ENCODE results near the gene PCMTD2.

Gene PCMTD2

DNA sequence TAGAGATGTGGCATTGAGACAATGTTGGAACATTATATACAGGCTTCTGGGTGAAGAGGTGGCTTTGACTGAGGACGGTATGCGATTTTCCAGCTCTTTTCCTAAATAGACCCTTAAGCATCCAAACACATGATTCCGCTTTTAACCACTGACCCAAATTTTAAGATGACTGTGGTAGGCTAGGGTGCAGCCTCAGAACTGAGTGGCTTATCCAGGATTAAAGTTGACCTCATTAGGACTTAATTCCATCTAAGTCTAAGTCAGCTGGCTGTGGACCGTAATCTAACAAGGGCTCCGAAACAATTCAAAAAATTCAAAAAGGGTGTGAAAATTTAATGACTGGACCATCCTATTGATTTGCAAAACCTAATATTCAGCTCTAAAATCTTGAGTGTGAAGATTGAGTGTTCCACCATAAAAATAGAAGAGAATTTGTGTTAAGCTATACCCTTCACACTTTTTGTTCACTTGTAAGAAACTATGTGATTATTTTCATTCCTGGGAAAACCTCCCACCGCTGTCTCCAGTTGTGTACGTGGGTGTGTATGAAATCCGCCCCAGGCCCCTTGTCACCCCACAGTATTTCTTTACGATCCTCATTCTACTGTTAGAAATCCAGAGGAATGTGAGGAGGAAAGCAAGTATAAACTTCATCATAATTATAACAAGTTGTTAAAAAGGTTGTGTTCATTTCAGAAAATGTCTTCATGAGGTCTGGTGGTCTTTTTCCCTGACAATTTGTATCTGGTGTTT lies 2.7 kb downstream of the PCMTD2 start:
- H3K4me2 ChIP-seq (ENCODE audit: low read depth, low read length, poor library complexity, severe bottlenecking): no peak overlapping the region
- H3K79me2 ChIP-seq (ENCODE audit: insufficient read depth, low read length): peaks cover 8% of the 10 kb centered on the region
- no peaks in the 10 kb centered on the region for H4K20me1 ChIP-seq (ENCODE audit: low read depth, low read length)

DNA sequence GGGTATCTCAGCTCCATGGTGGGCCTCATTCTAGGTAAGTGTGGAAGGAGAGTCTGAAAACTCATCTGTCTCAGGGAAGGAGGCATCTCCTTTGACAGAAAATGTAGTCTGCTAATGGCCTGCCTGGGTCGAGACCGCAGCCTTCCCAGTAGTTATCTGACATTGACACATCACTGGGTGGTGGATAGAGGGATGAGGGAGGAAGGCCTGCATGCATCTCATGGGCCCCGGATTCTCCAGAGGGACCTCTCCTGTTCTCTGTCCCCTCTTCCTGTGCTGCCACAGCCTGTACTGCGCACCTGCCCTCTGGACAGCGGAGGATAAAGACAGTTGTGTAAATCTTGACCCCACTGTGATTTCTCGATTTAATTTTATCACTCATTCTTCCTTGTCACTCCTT lies 4.7 kb downstream of the PCMTD2 start:
- H2AFZ ChIP-seq (ENCODE audit: low read depth, low read length, severe bottlenecking): no peak overlapping the region
- no peaks in the 10 kb centered on the region for H3K36me3 ChIP-seq (ENCODE audit: low read length)
- no peaks in the 10 kb centered on the region for H3K9me2 ChIP-seq (replicated peaks; ENCODE audit: insufficient read depth, low read length)
- no peaks in the 10 kb centered on the region for H3K27me3 ChIP-seq (ENCODE audit: low read length)
- H3K79me2 ChIP-seq (ENCODE audit: insufficient read depth, low read length): peaks cover 8% of the 10 kb centered on the region
- TF ChIP-seq, protein P1, sequence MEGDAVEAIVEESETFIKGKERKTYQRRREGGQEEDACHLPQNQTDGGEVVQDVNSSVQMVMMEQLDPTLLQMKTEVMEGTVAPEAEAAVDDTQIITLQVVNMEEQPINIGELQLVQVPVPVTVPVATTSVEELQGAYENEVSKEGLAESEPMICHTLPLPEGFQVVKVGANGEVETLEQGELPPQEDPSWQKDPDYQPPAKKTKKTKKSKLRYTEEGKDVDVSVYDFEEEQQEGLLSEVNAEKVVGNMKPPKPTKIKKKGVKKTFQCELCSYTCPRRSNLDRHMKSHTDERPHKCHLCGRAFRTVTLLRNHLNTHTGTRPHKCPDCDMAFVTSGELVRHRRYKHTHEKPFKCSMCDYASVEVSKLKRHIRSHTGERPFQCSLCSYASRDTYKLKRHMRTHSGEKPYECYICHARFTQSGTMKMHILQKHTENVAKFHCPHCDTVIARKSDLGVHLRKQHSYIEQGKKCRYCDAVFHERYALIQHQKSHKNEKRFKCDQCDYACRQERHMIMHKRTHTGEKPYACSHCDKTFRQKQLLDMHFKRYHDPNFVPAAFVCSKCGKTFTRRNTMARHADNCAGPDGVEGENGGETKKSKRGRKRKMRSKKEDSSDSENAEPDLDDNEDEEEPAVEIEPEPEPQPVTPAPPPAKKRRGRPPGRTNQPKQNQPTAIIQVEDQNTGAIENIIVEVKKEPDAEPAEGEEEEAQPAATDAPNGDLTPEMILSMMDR (IDR thresholded peaks at IDR 0.05; ENCODE audit: insufficient read depth, low read length, poor library complexity, severe bottlenecking): no peak
- no peak for TF ChIP-seq EZH2phosphoT487 (conservative IDR thresholded peaks at IDR 0.05; ENCODE audit: low read length)
- H3K9ac ChIP-seq (ENCODE audit: low read length): no peak overlapping the region
- no peaks in the 10 kb centered on the region for H3K9me3 ChIP-seq (ENCODE audit: insufficient read depth, low read length)
- no peaks in the 10 kb centered on the region for H4K20me1 ChIP-seq (ENCODE audit: low read depth, low read length)
- H3K27ac ChIP-seq (ENCODE audit: low read depth, low read length): no peak overlapping the region
- H3F3A ChIP-seq (ENCODE audit: insufficient read depth): 0 out of 2 replicates have a peak, but pooled peaks cover 5% of the 10 kb centered on the region
- no peak overlapping the region for H3K4me2 ChIP-seq (ENCODE audit: low read depth, low read length, poor library complexity, severe bottlenecking)
- H3K4me3 ChIP-seq (ENCODE audit: insufficient read depth, low read length, poor library complexity, severe bottlenecking): no peak overlapping the region

More for the DNA sequence above, 2.7 kb downstream of the PCMTD2 start:
- Histone ChIP-seq H3K9ac (ENCODE audit: low read length) (no peak overlapping the region), H3F3A (ENCODE audit: insufficient read depth) (0 out of 2 replicates have a peak, but pooled peaks cover 5% of the 10 kb centered on the region), H3K9me2 (replicated peaks; ENCODE audit: insufficient read depth, low read length) (no peaks in the 10 kb centered on the region), H3K27me3 (ENCODE audit: low read length) (no peaks in the 10 kb centered on the region), H3K36me3 (ENCODE audit: low read length) (no peaks in the 10 kb centered on the region), H3K4me3 (ENCODE audit: insufficient read depth, low read length, poor library complexity, severe bottlenecking) (no peak overlapping the region), H3K9me3 (ENCODE audit: insufficient read depth, low read length) (no peaks in the 10 kb centered on the region), H3K27ac (ENCODE audit: low read depth, low read length) (no peak overlapping the region), H2AFZ (ENCODE audit: low read depth, low read length, severe bottlenecking) (no peak overlapping the region)
- TF ChIP-seq, protein P1 (IDR thresholded peaks at IDR 0.05; ENCODE audit: insufficient read depth, low read length, poor library complexity, severe bottlenecking): no peak
- no peak for TF ChIP-seq EZH2phosphoT487 (conservative IDR thresholded peaks at IDR 0.05; ENCODE audit: low read length)

DNA sequence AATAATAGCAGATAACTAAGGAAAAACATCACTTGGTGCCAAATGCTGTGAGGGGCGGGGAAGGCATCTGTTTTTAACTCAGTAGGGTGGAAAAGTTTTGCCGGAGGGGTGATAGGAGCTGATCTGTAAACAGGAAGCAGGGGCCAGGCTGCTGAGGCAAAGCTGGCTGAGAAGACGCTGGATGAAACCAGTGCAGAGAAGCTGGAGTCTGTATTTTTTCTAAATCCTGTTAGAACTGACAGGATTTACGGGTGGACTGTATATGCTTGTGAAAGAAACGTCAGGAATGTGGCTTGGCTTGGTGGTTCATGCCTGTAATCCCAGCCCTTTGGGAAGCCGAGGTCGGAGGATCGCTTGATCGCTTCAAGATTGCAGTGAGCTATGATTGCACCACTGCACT lies 5.6 kb downstream of the PCMTD2 start:
- Histone ChIP-seq H3K79me2 (ENCODE audit: insufficient read depth, low read length) (peaks cover 3% of the 10 kb centered on the region; the same call in 1 of the 2 replicates), H3K4me2 (ENCODE audit: low read depth, low read length, poor library complexity, severe bottlenecking) (no peak overlapping the region), H3K36me3 (ENCODE audit: low read length) (no peaks in the 10 kb centered on the region), H3K4me3 (ENCODE audit: insufficient read depth, low read length, poor library complexity, severe bottlenecking) (no peak overlapping the region), H2AFZ (ENCODE audit: low read depth, low read length, severe bottlenecking) (no peak overlapping the region), H3K9me3 (ENCODE audit: insufficient read depth, low read length) (no peaks in the 10 kb centered on the region), H3K27me3 (ENCODE audit: low read length) (no peaks in the 10 kb centered on the region), H3K9me2 (replicated peaks; ENCODE audit: insufficient read depth, low read length) (no peaks in the 10 kb centered on the region), H3K9ac (ENCODE audit: low read length) (no peak overlapping the region), H4K20me1 (ENCODE audit: low read depth, low read length) (no peaks in the 10 kb centered on the region), H3K27ac (ENCODE audit: low read depth, low read length) (no peak overlapping the region), H3F3A (ENCODE audit: insufficient read depth) (0 out of 2 replicates have a peak, but pooled peaks cover 4% of the 10 kb centered on the region)
- no peak for TF ChIP-seq EZH2phosphoT487 (conservative IDR thresholded peaks at IDR 0.05; ENCODE audit: low read length)
- TF ChIP-seq, protein P1 (IDR thresholded peaks at IDR 0.05; ENCODE audit: insufficient read depth, low read length, poor library complexity, severe bottlenecking): no peak
